Measurements from ENCODE around the gene MTHFSD. TPM values are rescaled to one million over a fixed set of nuclear protein-coding genes. Genes with fewer than 3 reads are reported as not detected.

Gene MTHFSD
- polyA plus RNA-seq, 4 donors: 7.6 to 22.2 (median 14.5) TPM

- FAIRE-seq (no peak), DNase-seq (no peak)
- Histone ChIP-seq H3K36me3 (ENCODE audit: control insufficient read depth in 3 of 3, insufficient read depth in 2 of 3, low read depth in 1 of 3, low read length in 3 of 3) (peaks cover 0 to 31% (median 0%) of the 10 kb centered on the region in 3 donors), H3K27me3 (ENCODE audit: control insufficient read depth in 3 of 3, insufficient read depth in 3 of 3, low read length in 3 of 3) (peaks cover 17 to 94% (median 35%) of the 10 kb centered on the region in 3 donors), H3K27ac (ENCODE audit: low read depth in 1 of 3, low read length in 2 of 3) (peak overlapping the region in 2 of 3 donors; percentile 84 to 88), H3K4me1 (ENCODE audit: control insufficient read depth in 3 of 3, insufficient read depth in 2 of 3, low read depth in 1 of 3, low read length in 2 of 3) (peaks cover 0 to 7% (median 0%) of the 10 kb centered on the region in 3 donors), H3K4me3 (ENCODE audit: low read depth in 1 of 3, low read length in 3 of 3) (peak overlapping the region in 1 of 3 donors; percentile 63), H3K9me3 (ENCODE audit: control insufficient read depth in 2 of 2, insufficient read depth in 1 of 2, low read depth in 1 of 2, low read length in 1 of 2) (no peaks in the 10 kb centered on the region)
- 10 to 21% (median 21%) methylated on average over 6 of the region's 6 CpGs for WGBS, 3 donors
These were observed 51.2 kb downstream of the MTHFSD start for GRCh38 chr16:86503830-86504229.

- H3K4me1 ChIP-seq (ENCODE audit: control insufficient read depth in 3 of 3, insufficient read depth in 2 of 3, low read depth in 1 of 3, low read length in 2 of 3): peaks cover 0 to 5% (median 0%) of the 10 kb centered on the region in 3 donors
- no peaks in the 10 kb centered on the region for H3K9me3 ChIP-seq (ENCODE audit: control insufficient read depth in 2 of 2, insufficient read depth in 1 of 2, low read depth in 1 of 2, low read length in 1 of 2)
- H3K27me3 ChIP-seq (ENCODE audit: control insufficient read depth in 3 of 3, insufficient read depth in 3 of 3, low read length in 3 of 3): peaks cover 13 to 98% (median 37%) of the 10 kb centered on the region in 3 donors
- DNase-seq (no peak), FAIRE-seq (no peak)
- H3K36me3 ChIP-seq (ENCODE audit: control insufficient read depth in 3 of 3, insufficient read depth in 2 of 3, low read depth in 1 of 3, low read length in 3 of 3): peaks cover 0 to 31% (median 0%) of the 10 kb centered on the region in 3 donors
- peak overlapping the region in 1 of 3 donors; percentile 22 for H3K4me3 ChIP-seq (ENCODE audit: low read depth in 1 of 3, low read length in 3 of 3)
- H3K27ac ChIP-seq (ENCODE audit: low read depth in 1 of 3, low read length in 2 of 3): peak overlapping the region in 2 of 3 donors; percentile 67 to 88
- WGBS, 3 donors: 9 to 24% (median 13%) methylated on average over 22 of the region's 22 CpGs
These were observed 51.9 kb downstream of the MTHFSD start for GRCh38 chr16:86502856-86503748.

- H3K27ac ChIP-seq (ENCODE audit: low read depth in 1 of 3, low read length in 2 of 3): peak overlapping the region in 2 of 3 donors; percentile 78 to 88
- no peak for FAIRE-seq
These were observed 52.8 kb downstream of the MTHFSD start for GRCh38 chr16:86501989-86502855.

GRCh38 chr16:86500708-86501510 lies 54.1 kb downstream of the MTHFSD start:
- peaks cover 0 to 17% (median 0%) of the 10 kb centered on the region in 3 donors for H3K36me3 ChIP-seq (ENCODE audit: control insufficient read depth in 3 of 3, insufficient read depth in 2 of 3, low read depth in 1 of 3, low read length in 3 of 3)
- WGBS, 3 donors: 9 to 28% (median 11%) methylated on average over 13 of the region's 13 CpGs
- FAIRE-seq (no peak), DNase-seq (no peak)
- H3K27ac ChIP-seq (ENCODE audit: low read depth in 1 of 3, low read length in 2 of 3): peak overlapping the region in 2 of 3 donors; percentile 83 to 88
- no peaks in the 10 kb centered on the region for H3K9me3 ChIP-seq (ENCODE audit: control insufficient read depth in 2 of 2, insufficient read depth in 1 of 2, low read depth in 1 of 2, low read length in 1 of 2)
- no peak overlapping the region for H3K4me3 ChIP-seq (ENCODE audit: low read depth in 1 of 3, low read length in 3 of 3)
- H3K4me1 ChIP-seq (ENCODE audit: control insufficient read depth in 3 of 3, insufficient read depth in 2 of 3, low read depth in 1 of 3, low read length in 2 of 3): peaks cover 0 to 5% (median 0%) of the 10 kb centered on the region in 3 donors
- peaks cover 14 to 94% (median 23%) of the 10 kb centered on the region in 3 donors for H3K27me3 ChIP-seq (ENCODE audit: control insufficient read depth in 3 of 3, insufficient read depth in 3 of 3, low read length in 3 of 3)

More at GRCh38 chr16:86501989-86502855, 52.8 kb downstream of the MTHFSD start:
- Histone ChIP-seq H3K27me3 (ENCODE audit: control insufficient read depth in 3 of 3, insufficient read depth in 3 of 3, low read length in 3 of 3) (peaks cover 17 to 95% (median 32%) of the 10 kb centered on the region in 3 donors), H3K4me3 (ENCODE audit: low read depth in 1 of 3, low read length in 3 of 3) (peak overlapping the region in 1 of 3 donors; percentile 22), H3K9me3 (ENCODE audit: control insufficient read depth in 2 of 2, insufficient read depth in 1 of 2, low read depth in 1 of 2, low read length in 1 of 2) (no peaks in the 10 kb centered on the region), H3K36me3 (ENCODE audit: control insufficient read depth in 3 of 3, insufficient read depth in 2 of 3, low read depth in 1 of 3, low read length in 3 of 3) (peaks cover 0 to 24% (median 0%) of the 10 kb centered on the region in 3 donors), H3K4me1 (ENCODE audit: control insufficient read depth in 3 of 3, insufficient read depth in 2 of 3, low read depth in 1 of 3, low read length in 2 of 3) (peaks cover 0 to 5% (median 0%) of the 10 kb centered on the region in 3 donors)
- WGBS, 3 donors: 9 to 25% (median 11%) methylated on average over 19 of the region's 19 CpGs
- DNase-seq: peak in 1 of 2 donors; percentile 6

GRCh38 chr16:86499889-86500707 lies 54.9 kb downstream of the MTHFSD start:
- H3K4me3 ChIP-seq (ENCODE audit: low read depth in 1 of 3, low read length in 3 of 3): peak overlapping the region in 1 of 3 donors; percentile 12
- peaks cover 0 to 5% (median 0%) of the 10 kb centered on the region in 3 donors for H3K4me1 ChIP-seq (ENCODE audit: control insufficient read depth in 3 of 3, insufficient read depth in 2 of 3, low read depth in 1 of 3, low read length in 2 of 3)
- 11 to 22% (median 12%) methylated on average over 16 of the region's 16 CpGs for WGBS, 3 donors
- no peaks in the 10 kb centered on the region for H3K9me3 ChIP-seq (ENCODE audit: control insufficient read depth in 2 of 2, insufficient read depth in 1 of 2, low read depth in 1 of 2, low read length in 1 of 2)
- no peak for DNase-seq
- peaks cover 0 to 15% (median 0%) of the 10 kb centered on the region in 3 donors for H3K36me3 ChIP-seq (ENCODE audit: control insufficient read depth in 3 of 3, insufficient read depth in 2 of 3, low read depth in 1 of 3, low read length in 3 of 3)
- peak overlapping the region in 2 of 3 donors; percentile 83 to 88 for H3K27ac ChIP-seq (ENCODE audit: low read depth in 1 of 3, low read length in 2 of 3)
- H3K27me3 ChIP-seq (ENCODE audit: control insufficient read depth in 3 of 3, insufficient read depth in 3 of 3, low read length in 3 of 3): peaks cover 14 to 96% (median 23%) of the 10 kb centered on the region in 3 donors
- no peak for FAIRE-seq

GRCh38 chr16:86499440-86499786 lies 55.6 kb downstream of the MTHFSD start:
- peak overlapping the region in 1 of 3 donors; percentile 35 for H3K4me3 ChIP-seq (ENCODE audit: low read depth in 1 of 3, low read length in 3 of 3)
- H3K36me3 ChIP-seq (ENCODE audit: control insufficient read depth in 3 of 3, insufficient read depth in 2 of 3, low read depth in 1 of 3, low read length in 3 of 3): peaks cover 0 to 16% (median 0%) of the 10 kb centered on the region in 3 donors
- no peak for FAIRE-seq
- H3K4me1 ChIP-seq (ENCODE audit: control insufficient read depth in 3 of 3, insufficient read depth in 2 of 3, low read depth in 1 of 3, low read length in 2 of 3): peaks cover 0 to 5% (median 0%) of the 10 kb centered on the region in 3 donors
- peaks cover 19 to 96% (median 25%) of the 10 kb centered on the region in 3 donors for H3K27me3 ChIP-seq (ENCODE audit: control insufficient read depth in 3 of 3, insufficient read depth in 3 of 3, low read length in 3 of 3)
- peak overlapping the region in 2 of 3 donors; percentile 82 to 88 for H3K27ac ChIP-seq (ENCODE audit: low read depth in 1 of 3, low read length in 2 of 3)
- DNase-seq: no peak
- WGBS, 3 donors: 20 to 24% (median 23%) methylated on average over 4 of the region's 4 CpGs
- no peaks in the 10 kb centered on the region for H3K9me3 ChIP-seq (ENCODE audit: control insufficient read depth in 2 of 2, insufficient read depth in 1 of 2, low read depth in 1 of 2, low read length in 1 of 2)
